T-helper 1 cell (primary cell): ENCODE results near the gene MRE11.
A peak's percentile ranks its signal among the peaks of the same experiment; 100 is the strongest.

ENCODE experiments used
- DNase-seq, 5 donors: peaks; one replicate each; pipeline ENCODE4 v3.0.0-alpha.2; 2012 to 2020

The MRE11 gene

GRCh38 chr11:94504689-94505293 is 11.1 kb upstream of the MRE11 start:
- DNase-seq, result peak in 1 of 5 donors; percentile 46

- no peak for DNase-seq
These were observed 7.9 kb upstream of the MRE11 start for GRCh38 chr11:94501522-94501921.

GRCh38 chr11:94500181-94500580 is 6.5 kb upstream of the MRE11 start:
- DNase-seq, result no peak

GRCh38 chr11:94494126-94494680 is 559 bp upstream of the MRE11 start:
- no peak for DNase-seq

- no peak for DNase-seq
These were observed 7.6 kb downstream of the MRE11 start for GRCh38 chr11:94486068-94486467.

GRCh38 chr11:94481342-94481741 is 12.3 kb downstream of the MRE11 start:
- DNase-seq, result no peak

- DNase-seq, result no peak
These were observed 16.0 kb downstream of the MRE11 start for GRCh38 chr11:94477624-94478023.

GRCh38 chr11:94472916-94473799 is 20.5 kb downstream of the MRE11 start:
- DNase-seq, result peak in 1 of 5 donors; percentile 58

- peak in 1 of 5 donors; percentile 11 for DNase-seq
These were observed 24.2 kb downstream of the MRE11 start for GRCh38 chr11:94469416-94469815.

GRCh38 chr11:94459576-94459975 is 34.1 kb downstream of the MRE11 start:
- no peak for DNase-seq

GRCh38 chr11:94457118-94458029 is 36.3 kb downstream of the MRE11 start:
- DNase-seq, result no peak

- no peak for DNase-seq
These were observed 37.8 kb downstream of the MRE11 start for GRCh38 chr11:94455861-94456260.

- DNase-seq, result no peak
These were observed 39.3 kb downstream of the MRE11 start for GRCh38 chr11:94454301-94454700.

- DNase-seq, result no peak
These were observed 40.7 kb downstream of the MRE11 start for GRCh38 chr11:94452988-94453387.

GRCh38 chr11:94450048-94450447 is 43.6 kb downstream of the MRE11 start:
- DNase-seq, result no peak

- no peak for DNase-seq
These were observed 44.2 kb downstream of the MRE11 start for GRCh38 chr11:94449437-94449836.

GRCh38 chr11:94449029-94449428 is 44.6 kb downstream of the MRE11 start:
- no peak for DNase-seq

- no peak for DNase-seq
These were observed 46.5 kb downstream of the MRE11 start for GRCh38 chr11:94447149-94447548.

GRCh38 chr11:94445641-94446040 is 48.0 kb downstream of the MRE11 start:
- DNase-seq, result no peak

- no peak for DNase-seq
These were observed 60.6 kb downstream of the MRE11 start for GRCh38 chr11:94433049-94433448.

- DNase-seq, result no peak
These were observed 69.0 kb downstream of the MRE11 start for GRCh38 chr11:94424662-94425061.

GRCh38 chr11:94424011-94424410 is 69.6 kb downstream of the MRE11 start:
- no peak for DNase-seq

GRCh38 chr11:94423507-94423906 is 70.1 kb downstream of the MRE11 start:
- no peak for DNase-seq
